ENCODE measurements around the gene BTK.

BTK gene

DNA sequence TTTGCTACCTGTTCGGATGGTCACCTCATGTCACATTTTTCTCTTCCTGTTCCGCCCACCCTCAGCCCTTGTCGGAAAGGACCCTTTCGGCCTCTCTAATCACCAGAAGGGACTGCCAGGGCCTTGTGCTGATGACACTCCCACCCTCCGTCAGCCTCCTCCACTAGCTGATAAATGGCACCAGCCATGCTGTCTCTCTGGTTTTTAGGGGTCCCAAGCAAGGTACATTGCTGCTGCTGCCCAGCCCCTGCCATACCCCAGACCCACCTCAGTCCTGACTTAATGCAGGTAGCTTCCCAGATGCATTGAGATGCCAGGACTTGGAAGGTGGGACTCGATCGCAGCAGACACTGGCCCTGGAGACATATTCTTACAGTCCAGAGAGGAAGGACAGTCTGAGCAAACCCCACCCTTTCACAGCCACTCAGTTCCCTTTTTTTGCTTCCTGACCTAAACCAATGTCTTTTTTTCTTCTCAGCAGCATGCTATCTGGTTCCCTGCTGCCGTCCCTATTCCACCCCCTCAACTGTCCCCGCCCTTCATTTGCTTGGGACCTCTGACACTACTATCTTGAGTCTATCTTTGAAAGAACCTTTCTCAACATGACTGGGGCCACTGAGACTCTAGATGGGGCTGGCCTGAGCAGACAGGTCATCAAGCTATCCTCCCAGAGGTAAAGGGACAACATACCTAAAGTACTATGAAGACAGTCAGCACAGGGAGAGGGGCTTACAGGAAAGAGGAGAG is at the start of gene BTK:
Gene BTK (minus strand): TSS at position 397 of the 747 bp plus-strand sequence. CDS start 10,907 bp downstream, outside the sequence.
- no peak for DNase-seq (ENCODE audit: low spot score)

DNA sequence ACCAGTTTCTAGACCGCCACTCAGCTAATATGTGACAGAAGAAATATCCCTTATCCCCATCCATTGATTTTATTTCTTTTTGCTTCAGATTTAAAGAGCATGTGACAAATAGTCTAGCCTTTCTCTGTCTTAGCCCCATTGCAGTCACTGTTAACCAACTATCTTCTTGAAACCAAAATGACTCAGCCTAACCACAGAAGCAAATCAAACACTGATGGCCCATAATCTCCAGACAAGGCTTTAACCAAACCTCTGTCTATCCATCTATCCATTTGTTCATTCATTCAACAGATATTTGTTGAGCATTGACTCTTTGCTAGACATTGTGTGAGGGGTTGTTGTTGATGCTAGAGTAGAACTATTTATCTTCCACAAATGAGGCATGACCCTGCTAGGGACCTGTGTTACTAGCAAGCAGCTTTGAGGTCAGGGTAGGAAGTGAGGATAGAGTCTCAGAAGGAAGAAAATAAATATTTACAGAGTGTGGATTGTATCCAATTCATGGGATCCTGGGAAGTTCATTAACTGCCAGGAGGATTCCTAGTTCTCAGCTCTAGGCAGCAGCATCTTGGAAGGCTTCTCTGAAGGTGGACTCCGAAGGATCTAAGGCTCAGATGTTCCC is 44.6 kb upstream of the BTK start:
- no peak for DNase-seq (ENCODE audit: low spot score)

DNA sequence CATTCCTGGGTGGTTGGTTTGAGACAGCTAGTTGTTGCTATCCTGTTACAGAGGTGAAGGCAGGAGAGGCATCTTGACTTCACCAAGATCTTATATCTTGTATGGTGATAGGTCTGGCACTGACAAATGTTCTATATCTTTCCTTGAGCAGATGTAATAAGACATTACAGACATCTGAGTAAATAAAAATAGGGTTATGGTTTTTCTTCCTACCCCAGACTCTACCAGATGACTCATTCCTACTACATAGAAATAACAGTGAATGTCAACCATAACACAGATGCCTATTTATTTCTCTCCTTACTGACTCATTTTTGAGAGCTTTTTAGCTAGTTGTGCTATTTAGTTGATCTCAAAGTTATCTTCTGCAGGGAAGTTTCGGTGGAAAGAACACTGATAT is 43.9 kb upstream of the BTK start:
- no peak for DNase-seq (ENCODE audit: low spot score)

DNA sequence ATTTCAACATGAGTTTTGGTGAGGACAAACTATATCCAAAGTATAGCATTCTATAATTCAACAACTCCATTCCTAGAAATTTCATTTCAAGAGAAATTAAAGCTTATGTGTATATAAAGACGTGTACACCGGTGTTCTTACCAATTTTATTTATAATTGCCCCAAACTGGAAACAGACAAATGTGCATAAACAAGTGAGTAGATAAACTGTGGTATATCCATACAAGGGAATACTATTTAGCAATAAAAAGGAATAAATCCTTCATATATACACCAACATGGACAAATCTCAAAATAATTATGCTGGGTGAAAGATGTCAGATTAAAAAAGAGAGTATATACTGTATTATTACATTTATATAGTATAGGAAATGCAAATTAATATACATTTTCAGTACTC is 42.0 kb upstream of the BTK start:
- no peak for DNase-seq (ENCODE audit: low spot score)

DNA sequence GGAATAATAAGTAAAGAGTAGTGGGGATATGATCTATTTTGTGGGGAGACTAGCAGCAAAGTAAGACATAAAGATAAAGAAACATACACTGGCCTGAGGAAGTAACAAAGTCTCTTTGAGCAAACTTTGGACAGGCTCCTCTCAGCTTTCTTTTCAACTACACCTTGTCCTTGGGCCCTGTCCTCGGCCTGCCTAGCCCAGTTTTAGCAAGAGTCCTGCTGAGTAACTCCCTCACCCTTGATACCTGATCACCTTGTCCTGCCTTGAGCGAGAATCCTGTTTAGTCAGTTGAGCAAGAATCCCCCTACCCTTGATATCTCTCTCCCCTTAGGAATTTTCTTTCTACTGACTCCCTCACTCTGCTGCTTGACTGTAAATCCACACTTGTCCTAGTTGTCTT is 33.5 kb upstream of the BTK start:
- DNase-seq (ENCODE audit: low spot score) = no peak

DNA sequence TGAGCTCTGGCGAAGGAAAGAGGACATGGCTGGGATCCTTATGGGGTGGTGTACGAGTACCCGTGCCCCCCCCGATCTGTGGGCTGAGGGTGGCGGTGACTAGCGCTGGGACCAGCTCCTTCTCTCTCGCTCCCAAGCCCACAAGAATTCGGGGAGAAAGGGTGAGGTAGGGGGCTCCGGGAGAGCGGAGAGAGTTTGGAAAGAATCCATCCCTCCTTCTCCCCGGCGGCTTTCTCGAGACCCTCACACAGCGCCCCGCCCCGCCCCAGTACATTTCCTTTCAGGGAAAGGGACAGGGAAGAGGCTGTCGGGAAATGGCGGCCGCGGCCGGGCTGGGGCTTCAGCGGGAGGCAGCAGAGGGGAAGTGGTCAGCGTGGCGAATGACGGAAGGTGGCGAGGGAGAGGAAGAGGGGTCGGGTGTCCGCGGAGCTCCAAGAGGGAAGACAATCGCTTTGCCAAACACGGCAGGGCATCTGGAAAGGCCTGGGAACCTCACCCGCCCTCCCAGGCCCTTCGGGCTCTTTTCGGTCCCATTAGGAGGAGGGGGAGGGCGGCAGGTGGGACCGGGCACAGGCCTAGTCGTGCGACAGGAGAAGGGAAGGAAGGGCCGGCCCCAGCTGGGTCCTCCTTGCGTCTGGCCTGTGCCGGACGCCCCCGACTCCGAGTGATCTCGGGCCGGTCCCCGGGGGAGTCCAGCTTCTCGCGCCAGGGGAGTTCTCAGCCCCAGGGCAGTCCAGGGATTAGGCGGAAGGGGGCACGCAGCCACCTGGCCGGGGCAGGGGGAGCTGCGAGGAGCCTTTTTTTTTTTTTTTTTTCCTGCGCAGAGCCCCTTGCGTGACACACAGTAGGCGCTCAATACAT is 32.2 kb upstream of the BTK start:
- DNase-seq (ENCODE audit: low spot score) = peak; percentile 33

DNA sequence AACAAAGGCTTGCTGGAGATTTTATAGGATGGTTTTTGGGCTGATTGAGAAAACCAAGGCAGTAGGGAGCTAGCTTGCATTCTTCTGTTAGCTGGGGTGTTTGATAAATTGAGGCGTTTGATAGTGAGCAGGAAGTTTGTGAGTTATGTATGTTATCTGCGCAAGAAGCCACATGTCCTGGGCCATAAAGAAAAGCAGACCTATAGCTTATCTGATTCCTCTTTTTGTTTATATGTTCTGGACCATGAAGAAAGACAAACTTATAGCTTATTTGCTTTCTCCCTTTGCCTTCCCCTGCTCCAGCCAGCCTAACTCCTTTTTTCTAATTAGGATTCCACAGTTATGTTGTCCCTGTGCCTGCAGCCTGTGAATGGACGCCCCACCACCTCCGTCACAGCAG is 31.2 kb upstream of the BTK start:
- DNase-seq (ENCODE audit: low spot score) = no peak

DNA sequence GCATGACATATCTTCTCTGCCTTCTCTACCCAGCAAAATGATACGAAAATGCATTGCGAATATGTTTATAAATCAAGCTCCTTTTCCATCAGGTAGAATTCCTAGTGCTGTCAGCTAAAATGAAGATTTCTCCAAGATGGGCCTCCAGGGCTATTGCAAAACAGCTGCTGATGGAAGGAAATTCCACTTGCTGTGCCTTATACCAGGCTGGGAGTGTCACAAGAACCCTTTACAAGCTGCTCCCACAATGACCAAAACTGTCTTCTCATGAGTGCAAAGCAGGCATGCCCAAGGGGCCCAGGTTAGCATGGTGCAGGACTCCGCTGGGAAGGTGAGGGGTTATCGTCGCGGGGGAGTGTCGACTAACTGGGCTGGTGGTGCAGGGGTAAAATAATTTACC is 30.7 kb upstream of the BTK start:
- no peak for DNase-seq (ENCODE audit: low spot score)

DNA sequence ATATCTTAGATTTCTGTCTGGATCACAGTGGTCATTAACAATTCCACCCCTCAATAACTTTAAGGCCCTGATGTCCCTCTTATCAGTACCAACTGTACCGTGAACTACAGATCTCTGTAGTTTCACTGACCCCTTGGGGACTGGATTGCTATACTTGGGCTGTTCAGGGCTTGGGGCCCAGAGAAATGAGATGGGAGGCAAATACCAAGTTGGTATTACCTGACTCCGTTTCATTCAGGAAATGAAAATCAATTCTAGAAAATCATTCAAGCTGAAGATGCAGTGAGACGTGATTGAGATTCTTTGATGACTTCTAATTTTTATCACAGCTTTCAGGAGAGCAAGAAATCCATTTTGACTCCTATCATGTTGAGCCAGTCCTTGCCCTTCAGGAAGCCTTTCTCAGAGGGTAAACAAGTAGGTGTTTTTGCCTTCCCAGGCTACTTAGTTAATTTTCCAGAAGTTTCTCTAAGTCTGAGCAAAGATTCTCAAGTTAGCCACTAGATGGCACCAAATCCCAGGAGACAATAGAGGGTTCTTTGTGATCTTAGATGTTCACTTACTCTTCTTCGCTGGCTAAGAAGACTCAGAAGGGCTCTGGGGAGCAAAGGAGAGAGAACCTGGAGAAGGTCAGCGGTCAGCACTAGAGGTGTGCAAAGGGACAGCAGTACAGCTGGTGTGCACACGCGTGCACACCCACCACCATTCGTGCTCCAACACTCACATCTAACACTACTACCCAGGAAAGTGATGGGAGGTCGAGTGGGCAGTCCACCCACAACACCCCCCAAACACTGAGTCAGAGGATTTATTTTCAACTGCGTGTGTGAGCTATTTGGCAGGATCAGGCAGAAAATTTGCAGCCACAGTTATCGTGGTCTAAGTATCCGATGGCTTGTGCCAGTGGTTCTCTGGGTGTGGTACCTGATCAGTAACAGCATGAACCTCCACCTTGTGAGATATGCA is 29.5 kb upstream of the BTK start:
- DNase-seq (ENCODE audit: low spot score) = peak; percentile 55

DNA sequence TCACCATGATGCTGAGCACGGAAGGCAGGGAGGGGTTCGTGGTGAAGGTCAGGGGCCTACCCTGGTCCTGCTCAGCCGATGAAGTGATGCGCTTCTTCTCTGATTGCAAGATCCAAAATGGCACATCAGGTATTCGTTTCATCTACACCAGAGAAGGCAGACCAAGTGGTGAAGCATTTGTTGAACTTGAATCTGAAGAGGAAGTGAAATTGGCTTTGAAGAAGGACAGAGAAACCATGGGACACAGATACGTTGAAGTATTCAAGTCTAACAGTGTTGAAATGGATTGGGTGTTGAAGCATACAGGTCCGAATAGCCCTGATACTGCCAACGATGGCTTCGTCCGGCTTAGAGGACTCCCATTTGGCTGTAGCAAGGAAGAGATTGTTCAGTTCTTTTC is 26.0 kb upstream of the BTK start:
- DNase-seq (ENCODE audit: low spot score) = no peak

DNA sequence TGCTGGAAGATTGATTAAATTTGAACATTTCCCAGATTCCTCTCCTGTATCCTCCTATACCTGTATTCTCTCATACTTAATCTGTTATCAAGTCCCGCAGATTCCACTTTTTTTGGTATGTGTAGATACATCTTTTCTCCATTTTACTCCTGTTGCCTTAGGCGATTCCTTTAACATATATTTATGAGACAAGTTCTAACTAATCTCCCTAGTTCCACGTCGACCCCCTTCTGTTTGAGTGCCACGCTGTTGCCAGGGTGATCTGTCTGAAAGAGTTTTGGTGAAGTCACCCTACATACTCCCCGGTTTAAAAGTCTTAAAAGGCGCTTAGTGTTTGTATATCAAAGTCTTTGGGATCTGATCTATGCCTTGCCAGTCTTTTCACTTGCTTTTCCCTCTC is 24.5 kb upstream of the BTK start:
- DNase-seq (ENCODE audit: low spot score) = no peak

DNA sequence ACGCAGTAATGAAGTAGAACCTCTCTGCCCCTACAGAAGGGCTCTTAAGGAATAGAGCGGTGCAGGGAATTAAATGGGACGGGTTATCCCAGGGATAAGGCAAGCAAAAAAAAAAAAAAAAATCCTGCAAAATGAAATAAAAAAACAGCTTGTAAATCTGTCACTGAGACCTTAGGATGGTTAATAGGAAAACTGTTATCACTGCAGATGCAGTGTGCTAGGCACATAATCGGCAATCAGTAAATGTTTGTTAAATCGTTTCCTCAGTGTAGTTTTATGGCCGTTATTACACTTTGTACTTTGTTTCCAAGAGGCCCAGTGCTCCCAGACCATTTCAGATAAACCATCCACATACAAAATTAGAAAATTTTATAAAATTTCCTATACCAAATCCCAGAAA is 23.1 kb upstream of the BTK start:
- no peak for DNase-seq (ENCODE audit: low spot score)

DNA sequence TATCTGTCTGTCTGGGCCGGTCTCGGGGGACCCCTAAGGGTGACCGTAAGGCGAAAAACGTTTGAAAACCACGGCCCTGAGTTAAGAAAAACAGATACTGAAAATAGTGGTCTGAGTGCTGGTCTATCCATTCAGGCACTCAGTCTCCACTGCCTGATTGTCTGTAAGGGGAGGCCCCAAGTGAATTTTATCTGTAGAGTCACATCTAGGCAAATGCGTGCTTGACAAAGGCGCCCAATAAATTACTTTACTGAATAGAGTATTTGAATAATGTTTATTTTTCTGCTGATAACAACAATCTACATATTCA is 22.5 kb upstream of the BTK start:
- no peak for DNase-seq (ENCODE audit: low spot score)

DNA sequence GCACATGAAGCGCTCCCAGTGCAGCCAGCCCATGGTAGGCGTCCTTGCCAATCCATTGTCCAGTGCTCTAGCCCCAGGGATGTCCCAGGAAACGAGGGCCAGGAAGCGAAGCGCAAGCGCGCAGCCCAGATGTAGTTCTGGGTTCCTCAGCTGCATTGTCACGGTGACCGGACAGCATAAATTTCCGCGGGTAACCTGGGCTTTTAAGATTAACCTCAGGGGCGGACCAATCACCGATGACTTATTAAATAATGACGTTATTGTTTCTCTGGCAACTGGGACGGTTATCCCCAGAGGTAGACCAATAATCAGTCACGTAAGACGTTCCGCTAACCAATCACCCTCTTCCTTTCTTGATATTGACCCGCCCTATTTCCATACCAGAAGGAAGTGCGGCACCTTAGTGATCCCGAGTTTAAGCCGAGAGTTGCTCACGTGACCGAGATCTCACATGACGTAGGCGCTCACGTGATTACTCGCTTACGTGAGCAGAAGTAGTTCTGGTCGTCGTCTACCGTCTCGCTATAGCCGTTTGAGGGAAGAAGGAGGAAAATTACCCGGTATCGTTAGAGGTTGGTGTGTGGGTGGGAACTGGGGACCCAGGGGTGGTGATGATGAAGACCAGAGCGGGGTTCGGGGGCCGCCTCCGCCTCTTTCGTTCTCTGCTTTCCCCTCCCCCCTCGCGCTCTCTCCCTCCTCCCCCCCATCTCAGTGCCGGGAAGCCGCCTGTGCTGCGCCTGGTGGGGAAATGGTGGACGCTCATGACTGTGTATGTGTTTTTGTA is 21.9 kb upstream of the BTK start, which contains the start of the genes GLA and HNRNPH2:
Gene GLA (minus strand): TSS at position 178 of the 784 bp plus-strand sequence. CDS start 22 bp downstream, at position 156.
Gene HNRNPH2 (plus strand): TSS at position 475 of the 784 bp plus-strand sequence. CDS start 3,767 bp downstream, outside the sequence.
- DNase-seq (ENCODE audit: low spot score) = peak; percentile 99

DNA sequence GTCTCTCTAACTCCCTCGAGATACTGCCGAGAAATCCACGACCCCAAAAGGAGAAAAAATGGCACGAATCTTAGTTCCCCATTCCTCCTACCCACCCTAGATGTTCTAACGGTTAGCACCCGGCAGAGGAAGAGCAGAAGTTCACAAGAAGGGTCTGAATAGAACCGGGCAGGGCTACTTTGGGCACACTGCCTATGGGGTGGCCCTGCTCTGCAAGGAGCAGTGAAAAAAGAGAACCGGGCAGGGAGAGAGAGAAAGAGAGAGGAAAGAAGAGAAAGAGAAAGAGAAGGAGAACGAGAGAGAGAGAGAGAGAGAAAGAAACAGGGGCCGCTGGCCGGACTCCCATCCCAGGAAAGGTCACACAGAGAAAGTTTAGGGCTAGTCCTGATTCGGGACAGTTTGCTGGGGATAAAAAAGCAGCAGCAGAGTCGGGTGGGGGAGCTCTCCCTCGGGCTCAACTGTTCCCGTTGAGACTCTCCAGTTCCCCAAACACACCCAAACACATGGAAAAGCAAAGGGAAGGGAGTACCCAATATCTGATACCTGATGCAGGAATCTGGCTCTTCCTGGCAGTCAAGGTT is 21.3 kb upstream of the BTK start:
- DNase-seq (ENCODE audit: low spot score) = no peak

DNA sequence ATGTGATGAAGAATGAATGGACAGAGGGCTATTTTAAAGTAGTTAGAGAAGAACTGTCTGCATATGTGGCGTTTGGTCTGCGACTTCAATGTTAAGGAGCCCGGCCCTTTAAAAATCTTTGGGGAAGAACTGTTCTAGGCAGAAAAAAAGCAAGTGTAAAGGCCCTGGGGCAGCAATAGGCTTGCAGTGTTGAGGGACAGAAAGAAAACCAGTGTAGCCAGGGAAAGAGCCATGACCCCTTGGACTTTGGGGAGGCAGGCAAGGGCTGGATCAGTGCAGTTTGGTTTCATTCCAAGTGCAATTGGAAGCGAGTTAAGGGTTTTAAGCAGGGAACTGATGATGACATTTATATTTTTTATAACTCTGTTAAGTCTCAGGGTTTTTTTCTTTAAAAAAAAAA is 13.8 kb upstream of the BTK start:
- DNase-seq (ENCODE audit: low spot score) = no peak

DNA sequence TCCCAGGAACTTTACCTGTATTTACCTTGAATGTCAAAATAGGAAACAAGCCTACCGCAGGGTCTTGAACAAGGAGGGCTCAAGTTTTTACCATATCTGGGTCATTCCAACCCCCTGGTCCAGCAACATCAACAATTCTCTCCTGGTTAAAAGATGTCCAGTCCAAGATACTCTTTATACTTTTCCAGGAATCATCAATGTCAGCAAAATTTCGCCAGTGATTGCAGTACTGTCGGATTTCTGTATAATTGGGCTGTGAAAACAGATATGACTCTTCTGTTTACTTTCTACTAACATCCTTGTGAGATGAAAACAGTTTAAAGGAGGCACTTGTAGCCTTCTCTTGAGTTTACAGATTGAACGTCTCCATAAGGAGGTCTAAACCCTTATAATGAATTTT is 12.7 kb upstream of the BTK start:
- DNase-seq (ENCODE audit: low spot score) = no peak

DNA sequence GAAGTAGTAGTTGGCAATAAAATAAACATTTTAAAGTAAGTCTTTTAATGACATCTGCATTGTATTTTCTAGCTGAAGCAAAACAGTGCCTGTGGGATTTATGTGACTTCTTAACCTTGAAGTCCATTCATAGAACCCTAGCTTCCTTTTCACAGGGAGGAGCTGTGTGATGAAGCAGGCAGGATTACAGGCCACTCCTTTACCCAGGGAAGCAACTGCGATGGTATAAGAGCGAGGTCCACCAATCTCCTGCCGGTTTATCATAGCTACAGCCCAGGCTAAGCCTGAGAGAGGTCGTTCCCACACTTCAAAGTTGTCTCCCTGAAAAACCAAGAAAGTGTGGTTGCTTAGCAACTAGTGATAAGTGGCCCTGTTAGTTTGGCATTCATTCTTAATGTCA is 11.8 kb upstream of the BTK start:
- no peak for DNase-seq (ENCODE audit: low spot score)

DNA sequence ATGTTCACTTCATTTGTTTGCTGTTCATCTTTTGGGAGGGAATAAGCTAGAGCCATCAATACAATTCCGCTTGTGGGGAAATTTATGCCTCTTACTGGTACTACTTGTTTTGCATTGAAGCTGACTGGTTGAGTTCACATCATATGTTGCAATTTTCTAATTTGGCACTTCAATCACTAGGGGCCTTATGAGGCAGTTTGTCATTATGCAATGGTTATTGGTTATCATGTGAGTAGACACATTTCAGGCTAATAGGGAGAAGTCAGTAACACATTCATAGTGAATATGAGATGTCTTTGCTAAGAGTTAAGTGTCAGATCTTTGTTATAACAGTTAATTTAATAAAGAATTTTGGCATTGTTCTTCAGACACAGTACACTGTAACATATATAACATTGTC is 9.8 kb upstream of the BTK start:
- DNase-seq (ENCODE audit: low spot score) = no peak

DNA sequence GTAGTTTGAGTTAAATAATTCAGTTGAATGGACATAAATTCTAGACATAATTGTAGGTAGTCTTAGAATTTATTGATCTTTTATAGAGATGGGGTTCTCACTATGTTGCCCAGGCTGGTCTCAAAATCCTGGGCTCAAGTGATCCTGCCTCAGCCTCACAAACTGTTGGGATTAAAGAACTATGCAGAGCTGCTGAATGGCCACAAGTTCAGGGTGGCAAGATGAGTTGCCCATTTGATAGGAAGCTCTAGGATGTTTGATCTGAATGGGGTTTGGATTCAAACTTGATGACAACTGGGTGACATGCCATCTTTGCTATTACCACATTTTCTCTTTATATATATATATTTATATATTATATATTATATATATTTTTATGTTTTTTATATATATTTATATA is 8.4 kb upstream of the BTK start:
- no peak for DNase-seq (ENCODE audit: low spot score)
